Measurements from ENCODE around the gene LRRC56. TPM values are rescaled to one million over a fixed set of nuclear protein-coding genes. Genes with fewer than 3 reads are reported as not detected.
A peak's percentile ranks its signal among the peaks of the same experiment; 100 is the strongest.

Gene LRRC56
- total RNA-seq, 1 donor: 0.43 TPM

- TF ChIP-seq CTCF (IDR thresholded peaks at IDR 0.05; ENCODE audit: insufficient read depth, low read depth, low read length): no peak
- DNase-seq (ENCODE audit: low read depth): no peak
Observed at GRCh38 chr11:490186-490929, 47.0 kb upstream of the LRRC56 start.

DNA sequence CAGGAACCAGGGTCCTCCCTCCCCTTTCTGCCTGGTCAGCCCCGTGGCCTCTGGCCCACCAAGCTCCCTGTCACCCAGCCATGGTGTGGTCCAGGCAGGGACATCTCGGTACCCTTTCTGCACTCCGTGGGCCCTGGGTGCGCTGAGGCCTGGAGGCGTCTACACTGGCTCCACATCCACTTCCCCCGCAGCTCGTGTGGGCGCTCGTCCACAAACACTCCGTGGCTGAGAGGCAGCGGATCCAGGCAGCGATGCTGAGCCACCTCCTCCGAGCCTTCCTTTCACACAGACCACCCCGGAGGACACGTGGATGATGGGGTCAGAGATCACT lies 46.4 kb upstream of the LRRC56 start:
- no peak for TF ChIP-seq CTCF (IDR thresholded peaks at IDR 0.05; ENCODE audit: insufficient read depth, low read depth, low read length)
- H3K4me3 ChIP-seq (ENCODE audit: low read depth, low read length): no peak overlapping the region
- DNase-seq (ENCODE audit: low read depth): no peak

More at GRCh38 chr11:490186-490929, 47.0 kb upstream of the LRRC56 start:
- H3K4me3 ChIP-seq (ENCODE audit: low read depth, low read length): no peak overlapping the region

GRCh38 chr11:491358-491757 lies 46.0 kb upstream of the LRRC56 start:
- TF ChIP-seq CTCF (IDR thresholded peaks at IDR 0.05; ENCODE audit: insufficient read depth, low read depth, low read length): no peak
- no peak overlapping the region for H3K4me3 ChIP-seq (ENCODE audit: low read depth, low read length)
- DNase-seq (ENCODE audit: low read depth): no peak

- DNase-seq (ENCODE audit: low read depth): no peak
- H3K4me3 ChIP-seq (ENCODE audit: low read depth, low read length): no peak overlapping the region
- no peak for TF ChIP-seq CTCF (IDR thresholded peaks at IDR 0.05; ENCODE audit: insufficient read depth, low read depth, low read length)
Observed at GRCh38 chr11:492427-493226, 44.7 kb upstream of the LRRC56 start.

- no peak overlapping the region for H3K4me3 ChIP-seq (ENCODE audit: low read depth, low read length)
- peak; percentile 25 for DNase-seq (ENCODE audit: low read depth)
- no peak for TF ChIP-seq CTCF (IDR thresholded peaks at IDR 0.05; ENCODE audit: insufficient read depth, low read depth, low read length)
Observed at GRCh38 chr11:494761-495536, 42.4 kb upstream of the LRRC56 start.

DNA sequence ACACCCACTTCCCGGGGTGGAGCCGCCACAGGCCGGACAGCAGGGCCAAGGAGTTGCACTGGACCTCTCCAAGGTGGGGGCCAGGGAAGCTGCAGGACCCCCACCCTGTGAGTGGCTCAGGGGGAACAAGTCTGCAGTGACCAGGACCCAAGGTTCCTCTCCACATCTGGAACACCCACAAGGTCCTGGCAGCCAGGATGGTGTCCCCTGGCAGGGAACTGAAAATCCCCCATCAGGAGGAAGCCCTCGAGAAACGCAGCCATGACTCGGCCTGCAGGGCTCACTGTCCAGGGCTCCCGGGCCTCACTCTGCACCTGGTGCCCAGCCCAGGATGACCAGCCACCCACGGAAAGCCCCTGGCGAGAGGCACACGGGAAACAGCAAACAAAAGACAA lies 41.8 kb upstream of the LRRC56 start:
- DNase-seq (ENCODE audit: low read depth): no peak
- no peak for TF ChIP-seq CTCF (IDR thresholded peaks at IDR 0.05; ENCODE audit: insufficient read depth, low read depth, low read length)
- H3K4me3 ChIP-seq (ENCODE audit: low read depth, low read length): no peak overlapping the region

Data from fibroblast of villous mesenchyme (primary cell).